ENCODE data around the gene CLCN3.
A peak's percentile ranks its signal among the peaks of the same experiment; 100 is the strongest.

DNA sequence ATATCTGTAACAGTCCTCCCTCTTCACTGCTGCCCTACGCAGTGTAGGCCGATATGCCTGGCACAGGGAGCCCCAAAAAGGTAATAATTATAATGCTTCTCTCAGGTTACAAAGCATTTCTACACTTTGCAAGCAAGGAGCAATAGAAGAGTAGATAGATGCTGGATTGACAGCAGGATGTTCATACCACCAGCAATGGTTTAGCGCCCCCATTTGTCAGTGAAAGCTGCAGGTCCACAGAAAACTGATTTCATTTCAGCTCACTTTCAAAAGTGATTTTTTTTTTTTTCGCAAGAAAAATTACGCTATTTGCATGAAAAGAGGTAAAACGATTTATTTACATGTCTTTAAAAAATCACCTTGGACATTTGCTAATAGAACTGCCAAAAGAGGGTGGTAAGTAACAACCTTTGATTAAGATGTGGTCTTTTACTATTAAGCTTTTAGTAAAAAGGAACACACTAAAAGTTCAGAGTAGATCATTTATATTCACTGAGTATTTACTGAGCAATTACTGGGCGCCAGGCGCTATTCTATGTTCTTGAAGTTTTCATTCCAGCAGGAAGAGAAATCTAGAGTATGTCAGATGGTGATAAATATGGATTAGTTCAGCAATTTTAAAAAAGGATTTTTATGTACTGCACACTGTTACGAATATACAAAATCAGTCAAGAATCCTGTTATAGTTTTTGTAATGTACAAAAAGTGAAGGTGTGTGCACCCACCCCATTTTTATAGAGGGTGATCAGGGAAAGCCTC is 103.0 kb downstream of the CLCN3 start:
- TF ChIP-seq, protein P1, sequence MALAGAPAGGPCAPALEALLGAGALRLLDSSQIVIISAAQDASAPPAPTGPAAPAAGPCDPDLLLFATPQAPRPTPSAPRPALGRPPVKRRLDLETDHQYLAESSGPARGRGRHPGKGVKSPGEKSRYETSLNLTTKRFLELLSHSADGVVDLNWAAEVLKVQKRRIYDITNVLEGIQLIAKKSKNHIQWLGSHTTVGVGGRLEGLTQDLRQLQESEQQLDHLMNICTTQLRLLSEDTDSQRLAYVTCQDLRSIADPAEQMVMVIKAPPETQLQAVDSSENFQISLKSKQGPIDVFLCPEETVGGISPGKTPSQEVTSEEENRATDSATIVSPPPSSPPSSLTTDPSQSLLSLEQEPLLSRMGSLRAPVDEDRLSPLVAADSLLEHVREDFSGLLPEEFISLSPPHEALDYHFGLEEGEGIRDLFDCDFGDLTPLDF (CRISPR knock-in tag; IDR thresholded peaks at IDR 0.05): no peak
- TF ChIP-seq, protein P2, sequence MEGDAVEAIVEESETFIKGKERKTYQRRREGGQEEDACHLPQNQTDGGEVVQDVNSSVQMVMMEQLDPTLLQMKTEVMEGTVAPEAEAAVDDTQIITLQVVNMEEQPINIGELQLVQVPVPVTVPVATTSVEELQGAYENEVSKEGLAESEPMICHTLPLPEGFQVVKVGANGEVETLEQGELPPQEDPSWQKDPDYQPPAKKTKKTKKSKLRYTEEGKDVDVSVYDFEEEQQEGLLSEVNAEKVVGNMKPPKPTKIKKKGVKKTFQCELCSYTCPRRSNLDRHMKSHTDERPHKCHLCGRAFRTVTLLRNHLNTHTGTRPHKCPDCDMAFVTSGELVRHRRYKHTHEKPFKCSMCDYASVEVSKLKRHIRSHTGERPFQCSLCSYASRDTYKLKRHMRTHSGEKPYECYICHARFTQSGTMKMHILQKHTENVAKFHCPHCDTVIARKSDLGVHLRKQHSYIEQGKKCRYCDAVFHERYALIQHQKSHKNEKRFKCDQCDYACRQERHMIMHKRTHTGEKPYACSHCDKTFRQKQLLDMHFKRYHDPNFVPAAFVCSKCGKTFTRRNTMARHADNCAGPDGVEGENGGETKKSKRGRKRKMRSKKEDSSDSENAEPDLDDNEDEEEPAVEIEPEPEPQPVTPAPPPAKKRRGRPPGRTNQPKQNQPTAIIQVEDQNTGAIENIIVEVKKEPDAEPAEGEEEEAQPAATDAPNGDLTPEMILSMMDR (IDR thresholded peaks at IDR 0.05 in 2 of 3, conservative IDR thresholded peaks at IDR 0.05 in 1 of 3; ENCODE audit: insufficient read depth in 2 of 3, low read depth in 1 of 3, low read length in 3 of 3): peak in 2 of 3 experiments; percentile 32 to 63; a peak in 4 of 6 replicates
- TF ChIP-seq ARHGAP35 (IDR thresholded peaks at IDR 0.05; ENCODE audit: partially characterized antibody) (no peak), CBX5 (IDR thresholded peaks at IDR 0.05; ENCODE audit: borderline replicate concordance, low read depth) (no peak), SMC3 (conservative IDR thresholded peaks at IDR 0.05; ENCODE audit: insufficient read depth, low read depth, low read length) (no peak), SP1 (CRISPR knock-in tag; IDR thresholded peaks at IDR 0.05) (no peak), ZSCAN32 (CRISPR knock-in tag; IDR thresholded peaks at IDR 0.05) (no peak), ZNF583 (CRISPR knock-in tag; IDR thresholded peaks at IDR 0.05) (no peak)
- TF ChIP-seq, protein P3, sequence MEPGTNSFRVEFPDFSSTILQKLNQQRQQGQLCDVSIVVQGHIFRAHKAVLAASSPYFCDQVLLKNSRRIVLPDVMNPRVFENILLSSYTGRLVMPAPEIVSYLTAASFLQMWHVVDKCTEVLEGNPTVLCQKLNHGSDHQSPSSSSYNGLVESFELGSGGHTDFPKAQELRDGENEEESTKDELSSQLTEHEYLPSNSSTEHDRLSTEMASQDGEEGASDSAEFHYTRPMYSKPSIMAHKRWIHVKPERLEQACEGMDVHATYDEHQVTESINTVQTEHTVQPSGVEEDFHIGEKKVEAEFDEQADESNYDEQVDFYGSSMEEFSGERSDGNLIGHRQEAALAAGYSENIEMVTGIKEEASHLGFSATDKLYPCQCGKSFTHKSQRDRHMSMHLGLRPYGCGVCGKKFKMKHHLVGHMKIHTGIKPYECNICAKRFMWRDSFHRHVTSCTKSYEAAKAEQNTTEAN (CRISPR knock-in tag; IDR thresholded peaks at IDR 0.05): no peak

All from K562 (cell line).